BLaER1 treated with 17β-estradiol and CSF1 and Interleukin-3, amounts not matched to agents 10 nM and 100 nM (cell line): Measurements from ENCODE around the gene UGT2B10.

Experiments used
- H3K27ac ChIP-seq, 11 experiments: shearing (Covaris generic); formaldehyde crosslinking; 2 replicates each; pipeline ENCODE4 v1.8.1; 2022
- H3K27me3 ChIP-seq, 11 experiments: shearing (Covaris generic); formaldehyde crosslinking; 2 replicates each; pipeline ENCODE4 v1.8.1; 2022
- H3K36me3 ChIP-seq, 11 experiments: shearing (Covaris generic); formaldehyde crosslinking; 2 replicates each; pipeline ENCODE4 v1.8.1; 2022
- H3K4me1 ChIP-seq, 10 experiments: shearing (Covaris generic); formaldehyde crosslinking; 2 replicates each; pipeline ENCODE4 v1.8.1; 2022
- H3K4me2 ChIP-seq, 11 experiments: shearing (Covaris generic); formaldehyde crosslinking; 2 replicates each; pipeline ENCODE4 v1.8.1; 2022
- H3K4me3 ChIP-seq, 10 experiments: shearing (Covaris generic); formaldehyde crosslinking; 2 replicates each; pipeline ENCODE4 v1.8.1; 2022
- H3K9ac ChIP-seq, 11 experiments: shearing (Covaris generic); formaldehyde crosslinking; 2 replicates each; pipeline ENCODE4 v1.8.1; 2022
- H3K9me3 ChIP-seq, 11 experiments: shearing (Covaris generic); formaldehyde crosslinking; replicated peaks in 1 of 11; 2 replicates each; pipeline ENCODE4 v1.8.1; 2022
- H4K20me1 ChIP-seq, 11 experiments: shearing (Covaris generic); formaldehyde crosslinking; 2 replicates each; pipeline ENCODE4 v1.8.1; 2022
- Cebpa-rat ChIP-seq, 11 experiments: shearing (Covaris generic); IDR thresholded peaks; 2 replicates each; pipeline ENCODE4 v1.8.1; 2022

Gene UGT2B10

DNA sequence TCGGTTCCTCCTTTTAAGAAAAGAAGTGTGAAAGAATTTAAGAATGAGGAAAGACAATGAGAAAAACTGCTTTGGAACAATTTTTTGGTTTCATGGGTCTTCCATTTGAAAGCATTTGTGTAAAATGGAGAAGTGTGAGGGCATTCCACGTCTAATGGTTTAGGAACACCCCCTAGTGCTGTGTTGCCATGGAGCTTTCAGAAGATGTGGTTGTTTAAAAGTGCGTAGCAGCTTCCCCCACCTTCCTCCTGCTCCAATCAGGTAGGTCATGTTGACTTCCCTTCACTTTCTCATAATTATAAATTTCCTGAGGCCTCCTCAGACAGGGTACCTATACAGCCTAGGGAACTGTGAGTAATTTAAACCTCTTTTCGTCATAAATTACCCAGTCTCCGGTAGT is 50.0 kb downstream of the UGT2B10 start:
- TF ChIP-seq Cebpa-rat (IDR thresholded peaks at IDR 0.05), result no peak
- no peaks in the 10 kb centered on the region for H3K36me3 ChIP-seq
- no peaks in the 10 kb centered on the region for H3K4me1 ChIP-seq
- no peak overlapping the region for H3K27ac ChIP-seq
- H3K4me2 ChIP-seq, result no peak overlapping the region
- no peaks in the 10 kb centered on the region for H3K9me3 ChIP-seq
- no peak overlapping the region for H3K4me3 ChIP-seq
- H3K27me3 ChIP-seq, result no peaks in the 10 kb centered on the region
- H4K20me1 ChIP-seq, result no peaks in the 10 kb centered on the region
- no peak overlapping the region for H3K9ac ChIP-seq

DNA sequence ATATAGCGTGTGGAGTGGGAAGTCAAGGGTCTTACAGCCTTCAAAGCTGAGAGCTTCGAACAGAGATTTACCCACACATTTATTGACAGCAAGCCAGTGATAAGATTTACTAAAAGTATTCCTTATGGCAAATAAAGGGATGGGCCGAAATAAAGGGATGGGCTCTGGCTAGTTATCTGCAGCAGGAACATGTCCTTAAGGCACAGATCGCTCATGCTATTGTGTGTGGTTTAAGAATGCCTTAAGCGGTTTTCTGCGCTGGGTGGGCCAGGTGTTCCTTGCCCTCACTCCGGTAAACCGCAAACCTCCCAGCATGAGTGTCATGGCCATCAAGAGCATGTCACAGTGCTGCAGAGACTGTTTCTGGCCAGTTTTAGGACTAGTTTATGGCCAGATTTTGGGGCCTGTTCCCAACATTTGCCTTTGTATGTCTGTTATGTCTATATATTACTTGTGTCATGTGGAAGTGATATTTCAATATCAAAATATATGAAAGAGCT is 53.5 kb downstream of the UGT2B10 start:
- H3K27me3 ChIP-seq, result no peaks in the 10 kb centered on the region
- H3K4me2 ChIP-seq, result no peak overlapping the region
- no peak overlapping the region for H3K4me3 ChIP-seq
- no peak for TF ChIP-seq Cebpa-rat (IDR thresholded peaks at IDR 0.05)
- no peaks in the 10 kb centered on the region for H3K4me1 ChIP-seq
- no peak overlapping the region for H3K27ac ChIP-seq
- H3K9me3 ChIP-seq, result no peaks in the 10 kb centered on the region
- no peak overlapping the region for H3K9ac ChIP-seq
- H4K20me1 ChIP-seq, result no peaks in the 10 kb centered on the region
- H3K36me3 ChIP-seq, result no peaks in the 10 kb centered on the region

DNA sequence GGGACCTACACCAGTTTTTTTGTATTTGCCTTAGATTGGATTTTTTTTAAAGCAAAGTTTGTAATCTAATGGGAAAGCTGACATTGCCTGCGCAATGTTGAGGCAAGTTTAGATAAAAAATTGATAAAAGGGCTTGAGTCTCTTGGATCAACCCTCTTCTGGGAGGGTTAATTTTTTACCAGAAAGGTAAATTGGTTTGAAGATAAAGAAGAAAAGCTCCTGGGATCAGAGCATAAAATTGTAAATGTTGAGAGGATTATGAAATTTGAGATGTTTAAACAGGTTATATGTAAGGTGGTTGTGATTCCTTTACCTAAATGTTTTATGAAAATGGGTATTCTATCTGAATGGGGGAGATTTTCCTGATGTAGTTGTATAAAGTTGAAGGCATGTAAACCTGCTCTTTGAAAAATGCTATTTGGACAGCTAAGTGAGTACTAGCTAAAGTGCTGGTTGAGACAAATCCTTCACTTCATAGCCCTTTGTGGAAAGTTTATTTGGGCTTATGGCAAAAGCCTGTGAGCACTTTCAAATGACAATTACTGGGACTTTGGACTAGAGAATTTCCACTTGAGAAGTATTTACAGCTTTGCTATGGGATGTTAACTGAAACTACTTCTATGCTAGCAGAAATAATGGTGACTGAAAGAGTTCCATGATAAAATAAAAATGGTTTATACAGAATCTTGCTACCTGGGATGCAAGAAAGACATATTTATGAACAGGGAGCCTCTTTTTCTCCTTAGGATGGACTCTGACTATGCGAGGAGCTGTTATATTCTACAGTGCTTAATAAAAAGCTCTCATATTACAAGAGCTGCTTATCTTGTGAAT is 56.2 kb downstream of the UGT2B10 start:
- H3K4me1 ChIP-seq, result no peaks in the 10 kb centered on the region
- H3K36me3 ChIP-seq, result no peaks in the 10 kb centered on the region
- H3K9me3 ChIP-seq, result no peaks in the 10 kb centered on the region
- no peaks in the 10 kb centered on the region for H4K20me1 ChIP-seq
- no peaks in the 10 kb centered on the region for H3K27me3 ChIP-seq
- H3K4me3 ChIP-seq, result no peak overlapping the region
- no peak overlapping the region for H3K4me2 ChIP-seq
- TF ChIP-seq Cebpa-rat (IDR thresholded peaks at IDR 0.05), result no peak
- no peak overlapping the region for H3K9ac ChIP-seq
- no peak overlapping the region for H3K27ac ChIP-seq

DNA sequence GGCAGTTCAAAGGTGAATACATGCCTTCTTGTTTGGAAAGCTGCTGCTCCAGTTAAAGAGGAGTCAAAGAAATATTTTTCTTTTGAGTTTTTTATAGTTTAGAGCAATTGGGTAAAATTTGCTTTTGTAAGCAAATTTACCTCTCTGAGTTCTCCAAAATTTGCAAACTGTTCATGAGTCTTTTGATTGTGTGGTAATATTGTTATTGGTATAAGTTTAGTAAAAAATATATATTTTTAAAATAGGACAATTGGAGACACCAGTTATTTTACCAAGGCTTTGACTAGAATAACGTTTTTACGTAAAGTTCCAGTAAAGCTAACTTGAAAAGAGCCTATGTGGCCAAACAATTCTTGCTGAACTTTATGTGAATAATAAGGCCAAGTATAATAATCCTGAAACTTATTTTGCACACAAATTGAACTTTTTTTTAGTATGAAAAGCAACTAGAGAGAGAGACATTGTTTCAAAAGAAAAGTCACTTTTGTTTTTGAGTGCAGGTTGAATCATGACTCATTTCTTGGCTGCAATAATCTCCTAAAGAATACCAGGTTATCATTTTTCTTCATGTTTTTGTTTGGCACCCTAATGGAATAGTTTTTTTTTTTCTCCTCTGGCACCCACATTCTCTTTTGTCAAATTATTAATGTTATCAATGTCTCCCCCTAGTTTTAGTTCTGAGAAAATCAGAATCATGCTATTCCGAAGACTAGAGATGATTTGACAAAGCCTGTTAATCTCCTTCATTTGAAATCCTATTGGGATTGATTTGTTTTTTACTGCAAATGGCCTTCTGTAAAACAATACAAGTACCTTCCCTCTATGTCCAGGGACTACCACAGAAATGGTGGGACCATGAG is 57.1 kb downstream of the UGT2B10 start:
- H3K36me3 ChIP-seq, result no peaks in the 10 kb centered on the region
- no peak overlapping the region for H3K27ac ChIP-seq
- no peak overlapping the region for H3K4me3 ChIP-seq
- H3K27me3 ChIP-seq, result no peaks in the 10 kb centered on the region
- H3K4me1 ChIP-seq, result no peaks in the 10 kb centered on the region
- TF ChIP-seq Cebpa-rat (IDR thresholded peaks at IDR 0.05), result no peak
- H4K20me1 ChIP-seq, result no peaks in the 10 kb centered on the region
- H3K4me2 ChIP-seq, result no peak overlapping the region
- H3K9ac ChIP-seq, result no peak overlapping the region
- H3K9me3 ChIP-seq, result no peaks in the 10 kb centered on the region

DNA sequence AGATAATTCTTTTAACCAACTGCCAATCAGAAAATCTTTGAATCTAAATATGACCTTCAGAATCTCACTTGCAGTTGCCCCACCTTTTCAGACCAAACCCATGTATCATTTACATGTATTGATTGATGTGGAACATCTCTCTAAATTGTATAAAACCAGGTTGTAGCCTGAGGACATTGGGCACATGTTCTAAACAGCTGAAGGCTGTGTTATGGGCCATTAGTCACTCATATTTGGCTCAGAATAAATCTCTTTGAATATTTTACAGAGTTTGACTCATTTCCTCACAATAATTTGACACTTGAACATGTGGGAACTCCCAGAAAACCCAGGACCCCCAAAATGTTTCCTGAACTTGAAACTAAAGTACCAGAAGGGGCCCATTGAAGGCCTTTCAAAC is 58.7 kb downstream of the UGT2B10 start:
- Histone ChIP-seq H3K9me3 (no peaks in the 10 kb centered on the region), H3K9ac (no peak overlapping the region), H4K20me1 (no peaks in the 10 kb centered on the region), H3K4me2 (no peak overlapping the region), H3K27ac (no peak overlapping the region), H3K27me3 (no peaks in the 10 kb centered on the region), H3K4me3 (no peak overlapping the region), H3K36me3 (no peaks in the 10 kb centered on the region), H3K4me1 (no peaks in the 10 kb centered on the region)
- TF ChIP-seq Cebpa-rat (IDR thresholded peaks at IDR 0.05), result no peak

DNA sequence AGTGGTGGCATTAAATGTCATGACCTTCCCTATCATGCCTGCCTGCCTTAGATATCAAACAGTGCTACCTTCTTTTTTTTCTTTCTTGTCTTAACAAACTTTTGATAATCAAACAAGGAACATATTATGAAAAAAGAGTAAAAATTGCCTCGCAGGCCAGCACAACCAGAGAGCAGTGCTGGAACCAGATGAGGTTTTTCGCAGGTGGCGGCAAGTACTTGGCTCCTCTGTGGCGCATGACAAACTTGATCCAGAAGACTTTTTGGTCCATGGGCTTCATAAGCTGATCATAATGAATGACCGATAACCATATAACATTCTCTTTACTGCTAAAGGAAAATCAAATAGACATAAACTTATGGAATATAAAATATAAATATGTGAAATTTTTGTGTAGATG is 61.8 kb downstream of the UGT2B10 start:
- Histone ChIP-seq H3K4me2 (no peak overlapping the region), H3K27me3 (no peaks in the 10 kb centered on the region), H4K20me1 (no peaks in the 10 kb centered on the region), H3K36me3 (no peaks in the 10 kb centered on the region), H3K9me3 (no peaks in the 10 kb centered on the region), H3K27ac (no peak overlapping the region), H3K9ac (no peak overlapping the region), H3K4me1 (no peaks in the 10 kb centered on the region), H3K4me3 (no peak overlapping the region)
- TF ChIP-seq Cebpa-rat (IDR thresholded peaks at IDR 0.05), result no peak

DNA sequence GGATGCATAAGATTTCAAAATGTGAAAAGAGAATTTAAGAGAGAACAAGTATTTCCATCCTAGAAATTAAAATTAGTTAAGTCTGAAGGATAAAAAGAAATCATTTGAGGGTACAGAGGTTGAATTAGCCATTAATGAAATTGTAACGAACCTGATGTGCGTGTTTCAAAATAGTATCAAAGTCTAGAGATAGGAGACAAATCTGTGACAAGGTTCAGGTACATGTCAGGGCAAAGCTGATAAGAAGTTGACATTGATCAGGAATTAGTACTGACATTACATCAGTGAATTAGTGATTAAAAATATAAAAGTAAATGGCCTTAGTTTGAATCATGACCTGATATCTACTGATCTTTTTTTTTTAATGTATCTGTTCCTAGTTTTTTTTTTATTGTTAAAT is 62.3 kb downstream of the UGT2B10 start:
- Histone ChIP-seq H3K27me3 (no peaks in the 10 kb centered on the region), H3K4me1 (no peaks in the 10 kb centered on the region), H3K27ac (no peak overlapping the region), H4K20me1 (no peaks in the 10 kb centered on the region), H3K9ac (no peak overlapping the region), H3K4me2 (no peak overlapping the region), H3K4me3 (no peak overlapping the region), H3K9me3 (no peaks in the 10 kb centered on the region), H3K36me3 (no peaks in the 10 kb centered on the region)
- TF ChIP-seq Cebpa-rat (IDR thresholded peaks at IDR 0.05), result no peak
